A549 (cell line): ENCODE results near the gene CYP4V2.

Experiments used
- CTCF ChIP-seq: fragments of >200 bp; sonication (Bioruptor Twin); formaldehyde crosslinking; IDR thresholded peaks from 3 replicates; pipeline ENCODE4 v1.5.1; 2016
- NR3C1 ChIP-seq: fragments of >200 bp; sonication (Bioruptor Twin); formaldehyde crosslinking; IDR thresholded peaks from 3 replicates; pipeline ENCODE4 v1.6.1; 2017
- POLR2A ChIP-seq: IDR thresholded peaks from 2 replicates; pipeline ENCODE4 v1.6.1; 2012; ENCODE audit warnings: mild to moderate bottlenecking, low read length
- RFX5 ChIP-seq: fragments of 450-650 bp; IDR thresholded peaks from 2 replicates; pipeline ENCODE4 v1.7.1; 2014; ENCODE audit warnings: antibody characterized with exemption, mild to moderate bottlenecking, moderate library complexity

- no peak for TF ChIP-seq CTCF
- no peak for TF ChIP-seq RFX5
- no peak for TF ChIP-seq POLR2A
- TF ChIP-seq NR3C1, result no peak
These were observed 18.8 kb upstream of the CYP4V2 start for GRCh38 chr4:186172546-186172945.
